ENCODE data around the gene NPAS3. TPM values are rescaled to one million over a fixed set of nuclear protein-coding genes. Genes with fewer than 3 reads are reported as not detected.

Gene NPAS3
- total RNA-seq, 4 donors from 2014 or later: 4.0 to 12.2 (median 5.6) TPM

DNA sequence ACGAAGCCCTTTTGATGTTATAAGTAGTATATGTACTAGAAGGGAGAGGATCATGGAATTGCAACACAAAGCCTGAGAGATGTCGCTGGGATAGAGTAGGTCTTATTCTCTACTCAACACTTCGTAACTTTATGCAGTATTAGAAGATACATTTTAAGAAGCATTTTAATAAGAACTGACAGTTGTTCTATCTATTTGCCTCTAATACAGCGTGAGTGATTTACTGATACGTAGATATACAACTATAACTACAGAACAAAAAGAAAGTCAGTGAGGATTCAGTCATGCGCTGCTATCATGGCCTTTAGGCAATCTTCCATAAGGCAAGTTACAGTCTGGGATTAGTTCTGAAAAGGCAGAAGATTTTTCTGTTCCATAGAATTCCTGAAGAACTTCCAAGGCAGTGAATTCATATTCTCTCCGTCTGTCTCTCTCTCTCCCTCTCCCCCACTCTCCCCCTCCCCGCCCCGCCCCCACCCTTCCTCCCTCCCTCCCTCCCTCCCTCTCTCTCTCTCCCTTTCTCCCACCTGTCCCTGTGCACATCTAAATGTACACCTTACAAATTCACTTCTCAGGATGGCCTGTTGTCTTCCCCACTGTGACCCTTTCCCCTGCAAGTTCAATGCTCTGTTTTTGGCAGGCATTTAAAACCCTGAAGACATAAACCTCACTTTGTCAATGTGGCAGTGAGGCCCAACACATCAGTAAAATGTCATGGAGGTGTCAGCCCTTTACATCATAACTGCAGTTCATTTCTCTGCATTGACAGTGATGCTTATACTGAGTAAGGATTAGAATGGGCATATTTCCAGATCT lies 541.6 kb downstream of the NPAS3 start:
- intact Hi-C loops (cut with DNase I): no loop called here
- TF ChIP-seq, protein P1, sequence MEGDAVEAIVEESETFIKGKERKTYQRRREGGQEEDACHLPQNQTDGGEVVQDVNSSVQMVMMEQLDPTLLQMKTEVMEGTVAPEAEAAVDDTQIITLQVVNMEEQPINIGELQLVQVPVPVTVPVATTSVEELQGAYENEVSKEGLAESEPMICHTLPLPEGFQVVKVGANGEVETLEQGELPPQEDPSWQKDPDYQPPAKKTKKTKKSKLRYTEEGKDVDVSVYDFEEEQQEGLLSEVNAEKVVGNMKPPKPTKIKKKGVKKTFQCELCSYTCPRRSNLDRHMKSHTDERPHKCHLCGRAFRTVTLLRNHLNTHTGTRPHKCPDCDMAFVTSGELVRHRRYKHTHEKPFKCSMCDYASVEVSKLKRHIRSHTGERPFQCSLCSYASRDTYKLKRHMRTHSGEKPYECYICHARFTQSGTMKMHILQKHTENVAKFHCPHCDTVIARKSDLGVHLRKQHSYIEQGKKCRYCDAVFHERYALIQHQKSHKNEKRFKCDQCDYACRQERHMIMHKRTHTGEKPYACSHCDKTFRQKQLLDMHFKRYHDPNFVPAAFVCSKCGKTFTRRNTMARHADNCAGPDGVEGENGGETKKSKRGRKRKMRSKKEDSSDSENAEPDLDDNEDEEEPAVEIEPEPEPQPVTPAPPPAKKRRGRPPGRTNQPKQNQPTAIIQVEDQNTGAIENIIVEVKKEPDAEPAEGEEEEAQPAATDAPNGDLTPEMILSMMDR (IDR thresholded peaks at IDR 0.05): no peak
- TF ChIP-seq POLR2A (IDR thresholded peaks at IDR 0.05): no peak
- Histone ChIP-seq H3K4me3 (replicated peaks in 1 of 3) (no peak overlapping the region), H3K4me1 (peaks cover 9 to 18% of the 10 kb centered on the region in 2 donors), H3K36me3 (no peaks in the 10 kb centered on the region), H3K9me3 (no peaks in the 10 kb centered on the region), H3K27me3 (no peaks in the 10 kb centered on the region), H3K27ac (no peak overlapping the region)
- 80 to 88% methylated on average over 9 of the region's 9 CpGs for WGBS, 2 donors
- DNase-seq: no peak

DNA sequence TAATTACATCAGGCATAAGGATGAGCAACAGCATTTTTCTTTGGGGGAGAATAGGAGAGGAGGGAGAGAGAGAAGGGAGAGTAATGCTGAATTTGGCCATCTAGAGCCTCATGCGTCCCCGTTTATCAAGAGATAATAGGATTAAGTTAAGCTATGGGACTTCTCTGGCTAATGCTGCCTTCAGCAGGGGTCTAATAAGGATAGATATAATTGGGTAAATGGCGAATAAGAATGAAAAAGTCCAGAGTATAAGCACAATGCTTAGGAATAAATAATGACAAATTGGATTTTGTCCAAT lies 542.2 kb downstream of the NPAS3 start:
- H3K4me1 ChIP-seq: peaks cover 9 to 20% of the 10 kb centered on the region in 2 donors
- DNase-seq: no peak
- no peak overlapping the region for H3K27ac ChIP-seq
- H3K27me3 ChIP-seq: no peaks in the 10 kb centered on the region
- intact Hi-C loops (cut with DNase I): no loop called here
- 82 to 85% methylated on average over 3 of the region's 3 CpGs for WGBS, 2 donors
- H3K36me3 ChIP-seq: no peaks in the 10 kb centered on the region
- no peaks in the 10 kb centered on the region for H3K9me3 ChIP-seq
- TF ChIP-seq, protein P1 (IDR thresholded peaks at IDR 0.05): no peak
- no peak for TF ChIP-seq POLR2A (IDR thresholded peaks at IDR 0.05)
- no peak overlapping the region for H3K4me3 ChIP-seq (replicated peaks in 1 of 3)

DNA sequence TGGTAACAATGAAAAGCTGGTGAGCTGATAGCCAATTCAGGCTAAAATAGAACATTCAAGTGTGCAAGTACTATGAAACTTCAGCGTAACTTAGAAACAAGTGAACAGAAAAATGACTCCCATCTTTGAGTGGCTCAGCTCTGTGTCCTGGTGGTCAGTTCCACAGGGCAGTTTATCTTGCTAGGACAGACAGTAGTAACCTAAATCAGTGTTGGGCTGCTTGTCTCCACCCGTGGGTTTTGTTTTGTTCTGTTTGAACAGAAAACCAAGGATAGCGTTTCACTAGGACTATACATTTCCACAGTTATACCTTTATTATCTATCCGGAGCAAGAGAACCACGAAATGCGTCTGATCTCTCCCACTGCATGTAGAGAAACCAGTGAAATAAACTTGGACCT lies 544.4 kb downstream of the NPAS3 start:
- TF ChIP-seq, protein P1 (IDR thresholded peaks at IDR 0.05): no peak
- no peak for TF ChIP-seq POLR2A (IDR thresholded peaks at IDR 0.05)
- 92 to 94% methylated on average over 6 of the region's 6 CpGs for WGBS, 2 donors
- Histone ChIP-seq H3K27me3 (no peaks in the 10 kb centered on the region), H3K4me1 (peaks cover 15 to 25% of the 10 kb centered on the region in 2 donors), H3K9me3 (no peaks in the 10 kb centered on the region), H3K4me3 (replicated peaks in 1 of 3) (no peak overlapping the region), H3K36me3 (no peaks in the 10 kb centered on the region), H3K27ac (no peak overlapping the region)
- no peak for DNase-seq
- intact Hi-C loops (cut with DNase I): no loop called here

DNA sequence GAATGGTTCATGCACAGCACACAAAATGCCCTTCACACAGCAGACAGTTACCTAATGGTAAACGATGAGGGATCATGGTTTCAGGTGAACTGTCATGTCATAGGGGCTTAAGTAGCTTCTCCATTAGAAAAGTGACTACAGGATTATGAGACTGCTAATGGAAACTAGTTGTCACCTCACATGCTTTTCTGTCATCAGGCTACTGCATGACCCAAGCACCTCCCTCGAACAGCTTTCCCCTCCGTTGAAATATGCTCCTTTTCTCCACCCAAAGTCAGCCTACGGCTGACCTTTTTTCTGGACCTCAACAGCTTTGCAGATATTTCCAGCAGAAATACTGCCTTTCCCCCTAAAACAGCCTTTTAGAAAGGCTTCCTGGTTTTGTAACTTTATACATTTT lies 544.9 kb downstream of the NPAS3 start:
- Histone ChIP-seq H3K27ac (no peak overlapping the region), H3K27me3 (no peaks in the 10 kb centered on the region), H3K4me1 (peaks cover 14 to 25% of the 10 kb centered on the region in 2 donors), H3K9me3 (no peaks in the 10 kb centered on the region), H3K36me3 (no peaks in the 10 kb centered on the region), H3K4me3 (replicated peaks in 1 of 3) (no peak overlapping the region)
- WGBS, 2 donors: 78 to 82% methylated on average over 4 of the region's 4 CpGs
- no peak for DNase-seq
- TF ChIP-seq, protein P1 (IDR thresholded peaks at IDR 0.05): no peak
- no peak for TF ChIP-seq POLR2A (IDR thresholded peaks at IDR 0.05)
- intact Hi-C loops (cut with DNase I): no loop called here

DNA sequence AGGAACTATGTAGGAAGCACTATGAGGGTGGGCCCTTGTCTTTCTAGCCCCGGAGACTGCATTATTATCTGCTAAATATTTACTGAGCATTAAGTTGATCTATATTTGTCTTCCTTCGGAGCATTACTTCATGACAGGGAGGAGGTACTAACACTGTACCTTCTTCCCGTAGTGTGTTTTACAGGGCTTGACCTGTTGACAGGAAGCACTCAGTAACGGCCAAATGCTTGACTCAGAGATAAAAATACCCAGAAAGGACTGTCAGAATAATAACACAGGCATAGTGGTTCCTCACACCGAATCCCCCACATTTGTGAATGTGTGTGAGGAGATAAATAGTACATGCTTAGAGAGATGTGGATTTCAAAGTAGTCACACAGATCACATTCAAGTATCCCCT lies 545.6 kb downstream of the NPAS3 start:
- intact Hi-C loops (cut with DNase I): no loop called here
- WGBS, 2 donors: 34 to 50% methylated on average over 5 of the region's 5 CpGs
- Histone ChIP-seq H3K36me3 (no peaks in the 10 kb centered on the region), H3K4me3 (replicated peaks in 1 of 3) (no peak overlapping the region), H3K9me3 (no peaks in the 10 kb centered on the region), H3K4me1 (peaks cover 14 to 25% of the 10 kb centered on the region in 2 donors), H3K27ac (no peak overlapping the region), H3K27me3 (no peaks in the 10 kb centered on the region)
- no peak for DNase-seq
- no peak for TF ChIP-seq POLR2A (IDR thresholded peaks at IDR 0.05)
- TF ChIP-seq, protein P1 (IDR thresholded peaks at IDR 0.05): no peak
